Hematopoietic multipotent progenitor cell treated with erythropoietin and hydrocortisone succinate and interleukin-3 and kit ligand, for 6 days (in vitro differentiated cells): ENCODE data around the gene SYNE2.
A peak's percentile ranks its signal among the peaks of the same experiment; 100 is the strongest.
"Not testable (repeated sequence)": the region's sequence is repeated elsewhere in the genome, so short reads cannot be mapped to it uniquely, and the experiment has no call there.

Experiments
- DNase-seq: peaks from one replicate; pipeline ENCODE4 v3.0.0-alpha.2; 2015

Gene SYNE2

GRCh38 chr14:63870753-63871037 is 17.9 kb downstream of the SYNE2 start:
- DNase-seq, result not testable (repeated sequence)

- no peak for DNase-seq
These were observed 21.4 kb downstream of the SYNE2 start for GRCh38 chr14:63874223-63874622.

DNA sequence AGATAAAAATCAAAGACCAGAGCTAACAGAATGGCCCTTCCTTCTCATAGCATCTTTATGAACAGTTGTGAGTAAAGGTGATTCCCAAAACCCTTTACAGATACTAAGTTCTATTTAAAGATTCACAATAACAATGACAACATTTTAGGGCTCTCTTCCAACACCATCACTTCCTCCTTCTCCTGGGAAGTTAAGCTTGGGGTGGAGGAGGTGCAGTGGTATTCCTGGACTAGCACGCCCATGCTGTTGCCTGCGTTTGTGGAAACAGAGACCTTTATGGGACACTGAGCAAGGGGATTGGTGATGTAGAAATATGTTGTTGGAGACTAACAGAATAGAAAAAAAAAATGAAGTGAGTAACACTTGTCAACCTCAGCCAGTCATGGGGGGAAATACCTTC is 22.5 kb downstream of the SYNE2 start:
- DNase-seq, result no peak

DNA sequence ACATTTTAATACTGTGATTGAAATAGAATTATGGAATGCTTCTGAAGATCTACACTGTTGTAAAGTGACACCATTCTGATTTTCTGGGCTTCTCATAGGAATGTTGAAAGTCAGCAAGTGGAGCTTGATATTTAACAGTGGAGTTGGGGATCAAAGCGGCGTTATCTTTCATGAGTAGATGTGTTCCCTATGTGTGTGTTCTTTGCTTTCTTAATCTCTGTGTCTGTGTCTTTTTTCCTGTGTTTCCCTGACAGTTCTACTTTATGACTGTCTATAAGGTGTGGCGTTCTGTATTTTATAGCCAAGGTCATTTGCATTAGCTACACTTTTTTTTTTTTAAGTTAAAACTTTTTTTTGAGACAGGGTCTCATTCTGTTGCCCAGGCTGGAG is 24.7 kb downstream of the SYNE2 start:
- DNase-seq, result no peak

DNA sequence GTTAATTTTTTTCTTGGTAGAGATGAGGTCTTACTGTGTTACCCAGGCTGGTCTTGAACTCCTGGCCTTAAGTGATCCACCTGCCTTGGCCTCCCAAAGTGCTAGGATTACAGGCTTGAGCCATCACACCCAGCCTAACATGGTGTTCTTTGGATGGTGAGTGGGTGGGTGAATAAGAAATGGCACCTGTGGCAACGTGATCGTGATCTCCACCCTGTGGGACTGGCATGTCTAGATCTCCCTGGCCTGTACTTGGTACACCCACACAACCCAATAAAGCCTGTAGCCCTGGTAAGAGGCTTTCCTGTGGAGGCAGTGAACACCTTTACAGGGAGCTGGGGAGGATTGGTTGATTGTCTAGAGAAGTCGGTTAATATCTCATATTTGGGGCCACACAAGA is 25.2 kb downstream of the SYNE2 start:
- no peak for DNase-seq

- DNase-seq, result no peak
These were observed 26.0 kb downstream of the SYNE2 start for GRCh38 chr14:63878792-63879191.

DNA sequence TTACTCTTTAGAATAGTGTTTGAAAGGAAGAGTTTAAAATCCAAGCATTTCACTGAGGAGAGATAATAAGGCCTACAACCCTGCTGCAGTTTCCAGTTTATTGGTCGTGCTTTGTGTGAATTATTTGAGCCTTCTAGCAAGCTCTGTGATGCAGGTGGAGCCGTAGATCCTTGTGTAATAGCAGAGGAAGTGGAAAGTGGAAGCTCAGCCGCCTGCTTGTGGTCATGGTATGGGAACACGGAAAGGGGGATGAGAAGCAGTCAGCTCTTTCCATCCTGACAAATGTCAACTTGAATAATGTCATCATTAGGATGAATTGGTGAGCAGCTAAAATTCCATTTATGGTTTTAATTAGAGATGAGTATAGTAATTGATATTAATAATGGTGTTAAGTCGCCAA is 29.1 kb downstream of the SYNE2 start:
- DNase-seq, result no peak

DNA sequence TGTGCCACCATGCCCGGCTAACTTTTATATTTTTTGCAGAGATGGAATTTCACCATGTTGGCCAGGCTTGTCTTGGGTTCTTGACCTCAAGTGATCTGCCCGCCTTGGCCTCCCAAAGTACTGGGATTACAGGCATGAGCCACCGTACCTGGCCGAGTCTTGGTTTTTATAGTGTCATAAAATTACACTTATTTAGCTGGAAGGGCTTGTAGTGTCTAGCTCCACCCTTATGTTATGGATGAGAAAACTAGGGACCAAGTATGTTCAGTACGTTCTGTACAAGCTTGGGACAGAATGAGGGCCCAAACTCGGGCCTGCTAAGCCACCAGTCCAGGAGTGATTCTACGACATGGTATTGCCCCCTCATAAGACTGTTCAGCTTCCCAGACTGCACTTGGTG is 35.1 kb downstream of the SYNE2 start:
- DNase-seq, result no peak

DNA sequence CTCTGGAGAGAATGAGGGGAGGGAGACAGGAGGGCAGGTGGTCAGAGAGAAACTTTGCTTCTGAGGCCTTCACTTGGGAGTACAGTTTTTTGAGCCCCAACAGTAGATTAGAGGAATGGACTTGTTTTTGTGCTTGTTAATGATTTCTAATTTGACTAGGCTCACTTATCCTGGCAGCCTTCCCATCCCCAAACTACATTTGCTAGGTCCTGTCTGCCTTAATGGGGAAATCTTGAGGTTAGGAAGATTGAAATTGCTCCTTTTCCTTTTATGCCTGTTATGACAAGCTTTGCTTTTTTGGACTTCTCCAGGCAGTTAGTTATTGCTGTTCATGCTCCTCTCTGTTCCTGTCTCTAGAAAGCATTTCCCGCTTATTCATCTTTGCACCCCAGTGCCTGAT is 37.7 kb downstream of the SYNE2 start:
- DNase-seq, result no peak

GRCh38 chr14:63891148-63891975 is 38.6 kb downstream of the SYNE2 start:
- peak; percentile 24 for DNase-seq

DNA sequence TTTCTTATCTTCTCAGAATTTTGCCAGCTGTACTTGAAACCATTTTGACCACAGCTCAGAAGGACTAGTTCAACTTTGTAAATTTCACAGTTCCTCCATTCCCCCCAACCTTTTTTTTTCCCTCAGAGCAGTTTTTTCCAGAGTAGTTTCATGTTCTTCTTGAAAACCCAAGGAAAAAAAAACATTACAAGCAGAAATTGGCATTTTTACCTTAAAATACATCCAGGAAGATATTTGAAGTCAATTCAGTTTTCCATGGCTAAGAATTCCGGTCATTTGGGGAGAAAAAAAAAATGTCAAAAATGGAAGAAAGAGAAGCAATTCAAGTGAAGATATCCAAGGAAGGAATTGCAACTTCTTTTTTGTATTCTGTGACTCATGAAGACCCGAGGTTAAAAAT is 39.5 kb downstream of the SYNE2 start:
- peak; percentile 12 for DNase-seq

DNA sequence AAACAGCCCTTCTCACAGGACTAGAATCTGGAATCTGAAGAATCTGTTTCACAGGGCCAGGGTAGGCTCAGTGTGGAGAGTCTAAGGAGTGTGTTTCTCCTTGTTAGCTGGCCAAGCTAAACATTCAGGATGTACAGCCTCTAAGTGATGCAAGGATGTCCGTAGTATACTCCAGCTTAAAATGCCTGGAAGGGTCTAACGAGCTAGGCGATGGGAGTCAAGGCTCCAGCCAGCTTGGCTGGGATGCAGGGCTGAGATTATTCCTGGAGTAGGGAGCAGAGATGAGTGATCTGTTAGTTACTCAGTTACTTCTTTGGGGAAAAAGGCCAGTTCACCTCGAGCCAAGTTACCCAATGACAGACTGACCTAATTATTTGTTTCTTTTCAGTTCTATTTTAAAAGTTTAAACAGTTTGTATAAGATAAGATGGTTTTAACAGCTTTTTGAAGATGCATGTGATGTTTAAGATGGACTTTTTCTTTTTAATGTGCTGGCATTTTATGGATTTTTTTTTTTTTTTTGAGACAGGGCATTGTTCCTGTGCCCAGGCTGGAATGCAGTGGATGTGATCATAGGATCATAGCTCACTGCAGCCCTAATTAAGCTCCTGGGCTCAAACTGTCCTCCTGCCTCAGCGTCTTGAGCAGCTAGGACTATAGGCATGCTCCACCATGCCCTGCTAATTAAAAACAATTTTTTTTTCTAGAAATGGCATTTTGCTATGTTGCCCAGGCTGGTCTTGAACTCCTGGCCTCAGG is 41.1 kb downstream of the SYNE2 start:
- no peak for DNase-seq

DNA sequence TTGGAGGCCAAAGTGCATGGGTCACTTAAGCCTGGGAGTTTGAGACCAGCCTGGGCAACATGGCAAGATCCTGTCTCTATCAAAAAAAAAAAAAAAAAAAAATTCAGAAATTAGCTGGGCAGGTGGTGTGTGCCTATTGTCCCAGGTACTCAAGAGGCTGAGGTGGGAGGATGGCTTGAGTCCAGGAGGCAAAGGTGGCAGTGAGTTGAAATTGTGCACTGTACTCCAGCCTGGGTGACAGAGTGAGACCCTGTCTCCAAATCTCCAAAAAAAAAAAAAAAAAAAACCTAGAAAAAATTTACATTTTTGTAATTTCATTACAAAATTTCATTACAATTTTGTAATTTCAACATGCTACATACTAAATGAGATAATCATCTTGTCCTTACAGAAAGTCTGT is 42.7 kb downstream of the SYNE2 start:
- DNase-seq, result no peak

- DNase-seq, result no peak
These were observed 43.5 kb downstream of the SYNE2 start for GRCh38 chr14:63896278-63896720.

DNA sequence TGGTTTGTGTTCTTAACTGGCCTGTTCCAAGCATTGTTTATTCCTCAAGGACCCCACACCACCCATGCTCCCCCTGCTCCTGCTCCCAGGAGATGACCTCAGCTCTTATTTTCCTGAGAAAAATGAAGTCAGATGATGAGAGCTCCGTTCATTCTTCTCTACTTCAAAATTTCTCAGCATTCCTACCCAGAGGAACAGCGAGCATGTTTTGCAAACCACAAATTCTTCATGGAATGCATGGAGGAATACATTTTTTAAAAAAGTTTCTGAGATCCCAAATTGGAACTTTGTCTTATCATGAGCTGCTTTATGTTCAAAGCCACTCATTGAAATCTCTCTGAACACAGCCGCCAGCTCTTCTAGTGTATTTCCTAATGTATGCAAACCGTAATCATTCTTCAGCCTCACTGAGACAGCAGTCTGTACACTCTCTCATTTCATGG is 44.9 kb downstream of the SYNE2 start:
- DNase-seq, result no peak

DNA sequence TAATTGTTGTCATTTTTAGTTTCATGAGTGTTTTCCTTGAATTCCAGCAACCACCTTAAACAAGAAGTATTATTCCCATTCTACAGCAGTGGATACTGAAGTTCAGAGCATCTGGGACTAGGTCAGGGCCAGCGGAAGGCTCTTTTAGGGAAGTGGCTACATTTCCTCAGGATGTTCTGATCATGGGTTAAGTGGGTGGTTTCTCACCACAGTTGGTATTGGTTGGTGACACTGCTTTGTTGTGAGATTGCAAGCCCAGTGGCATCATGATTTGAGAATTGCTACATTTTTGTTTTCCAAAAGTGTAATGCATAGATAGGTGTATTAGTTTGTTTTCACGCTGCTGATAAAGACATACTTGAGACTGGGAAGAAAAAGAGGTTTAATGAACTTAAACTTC is 47.1 kb downstream of the SYNE2 start:
- peak; percentile 45 for DNase-seq

DNA sequence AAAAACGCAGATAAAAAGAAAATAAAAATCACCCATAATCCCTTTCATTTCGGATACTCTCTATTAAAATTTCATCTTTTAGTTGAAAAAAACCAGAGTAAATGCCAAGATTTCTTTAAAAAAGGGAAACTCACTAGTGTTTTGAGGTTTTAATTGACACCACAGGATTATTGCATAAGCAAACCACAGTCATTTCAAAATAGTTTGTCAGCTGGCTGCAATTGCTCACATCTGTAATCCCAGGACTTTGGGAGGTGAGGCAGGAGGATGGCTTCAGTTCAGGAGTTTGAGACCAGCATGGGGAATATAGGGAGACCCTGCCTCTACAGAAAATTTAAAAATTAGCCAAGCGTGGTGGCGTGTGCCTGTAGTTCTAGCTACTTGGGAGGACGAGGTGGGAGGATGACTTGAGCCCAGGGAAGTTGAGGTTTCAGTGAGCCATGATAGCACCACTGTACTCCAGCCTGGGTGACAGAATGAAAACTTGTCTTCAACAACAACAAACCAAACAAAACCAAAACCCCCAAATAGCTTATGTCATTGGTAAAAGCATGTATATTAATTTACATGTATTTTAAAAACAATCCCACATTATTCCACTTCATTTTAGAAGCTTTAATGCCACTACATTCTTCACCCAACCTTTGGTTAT is 48.8 kb downstream of the SYNE2 start:
- peak; percentile 61 for DNase-seq

- no peak for DNase-seq
These were observed 49.7 kb downstream of the SYNE2 start for GRCh38 chr14:63902375-63902976.

GRCh38 chr14:63904724-63905123 is 51.9 kb downstream of the SYNE2 start:
- no peak for DNase-seq

DNA sequence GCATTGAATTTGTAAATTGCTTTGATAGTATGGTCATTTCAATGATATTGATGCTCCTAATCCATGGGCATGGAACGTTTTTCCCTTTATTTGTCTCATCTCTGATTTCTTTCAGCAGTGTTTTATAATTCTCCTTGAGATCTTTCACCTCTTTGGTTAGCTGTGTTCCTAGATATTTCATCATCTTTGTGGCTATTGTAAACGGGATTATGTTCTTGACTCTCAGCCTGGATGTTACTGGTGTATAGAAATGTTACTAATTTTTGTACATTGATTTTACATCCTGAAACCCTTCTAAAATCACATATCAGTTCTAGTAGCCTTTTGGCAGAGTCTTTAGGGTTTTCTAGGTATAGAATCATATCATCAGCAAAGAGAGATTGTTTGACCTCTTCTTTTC is 52.6 kb downstream of the SYNE2 start:
- DNase-seq, result no peak

DNA sequence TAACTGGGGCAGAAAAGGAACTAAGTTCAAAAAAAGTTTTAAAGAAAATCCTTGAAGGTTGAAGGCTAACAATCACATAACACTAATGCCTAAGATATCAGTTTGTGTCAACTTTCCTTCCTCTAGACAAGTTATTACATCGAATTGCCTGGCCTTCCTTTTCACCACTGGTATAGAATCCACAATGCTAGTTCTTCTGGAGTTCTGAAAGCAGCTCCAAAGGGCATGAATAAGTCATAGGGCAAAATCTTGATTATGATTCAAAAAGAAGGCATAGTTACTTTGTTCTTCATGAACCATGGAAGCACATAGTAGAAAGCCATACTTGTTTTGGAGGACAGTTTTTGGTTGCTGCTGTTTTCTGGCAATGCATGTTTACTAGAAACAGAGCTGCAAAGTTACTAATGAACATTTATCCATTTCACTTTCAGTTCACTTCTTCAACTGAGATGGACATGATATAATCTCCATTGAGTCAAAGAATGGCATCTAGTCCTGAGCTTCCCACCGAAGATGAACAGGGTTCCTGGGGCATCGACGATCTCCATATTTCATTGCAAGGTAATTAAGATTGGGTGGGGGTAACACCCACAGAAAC is 56.0 kb downstream of the SYNE2 start:
- DNase-seq, result no peak

DNA sequence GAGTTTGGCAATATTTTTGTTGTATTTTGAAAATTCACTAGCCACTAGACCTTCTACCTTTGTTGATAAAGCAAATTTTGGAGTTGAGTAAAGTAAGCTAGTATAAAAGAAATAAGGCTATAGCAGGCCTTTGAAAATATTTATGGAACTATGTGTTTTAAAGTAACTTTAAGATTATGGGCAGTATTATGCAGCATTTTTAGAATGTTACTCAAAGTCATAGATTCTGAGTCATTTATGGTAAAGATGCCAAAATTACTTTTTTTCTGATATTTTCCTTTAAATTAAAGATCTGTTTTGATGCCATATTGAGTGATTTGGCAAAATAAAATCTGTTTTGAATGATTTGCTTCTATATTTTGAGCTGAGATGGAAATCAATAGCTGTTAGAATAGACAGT is 57.2 kb downstream of the SYNE2 start:
- no peak for DNase-seq
